HG02981 (cell line): Measurements from ENCODE around the gene PEX3.
"Not testable (repeated sequence)": the region's sequence is repeated elsewhere in the genome, so short reads cannot be mapped to it uniquely, and the experiment has no call there.

Source experiments
- ATAC-seq: cut with Tn5 transposase; IDR thresholded peaks from one replicate; pipeline ENCODE4 v1.9.1; 2021; ENCODE audit warnings: mild to moderate bottlenecking, moderate library complexity; ENCODE audit not compliant: unreplicated experiment

Gene PEX3

GRCh38 chr6:143447865-143448264, 2.7 kb upstream of the PEX3 start:
- ATAC-seq = not testable (repeated sequence)

- no peak for ATAC-seq
Measured at GRCh38 chr6:143449082-143449713, 1.4 kb upstream of the PEX3 start.

GRCh38 chr6:143449714-143450452, 722 bp upstream of the PEX3 start:
- ATAC-seq = peak; percentile 0

GRCh38 chr6:143451531-143451930, 926 bp downstream of the PEX3 start:
- ATAC-seq = no peak

- no peak for ATAC-seq
Measured at GRCh38 chr6:143457563-143458359, 7.2 kb downstream of the PEX3 start.

GRCh38 chr6:143465546-143465945, 14.9 kb downstream of the PEX3 start:
- ATAC-seq = no peak

GRCh38 chr6:143468026-143468425, 17.4 kb downstream of the PEX3 start:
- no peak for ATAC-seq

- ATAC-seq = not testable (repeated sequence)
Measured at GRCh38 chr6:143468823-143469222, 18.2 kb downstream of the PEX3 start.

GRCh38 chr6:143471822-143472221, 21.2 kb downstream of the PEX3 start:
- ATAC-seq = no peak

- ATAC-seq = no peak
Measured at GRCh38 chr6:143476545-143476944, 25.9 kb downstream of the PEX3 start.

- ATAC-seq = no peak
Measured at GRCh38 chr6:143478479-143479062, 28.0 kb downstream of the PEX3 start.

- no peak for ATAC-seq
Measured at GRCh38 chr6:143482593-143482992, 32.0 kb downstream of the PEX3 start.

GRCh38 chr6:143485967-143486366, 35.4 kb downstream of the PEX3 start:
- no peak for ATAC-seq

GRCh38 chr6:143486752-143487151, 36.1 kb downstream of the PEX3 start:
- ATAC-seq = no peak

- no peak for ATAC-seq
Measured at GRCh38 chr6:143490244-143490643, 39.6 kb downstream of the PEX3 start.

GRCh38 chr6:143490775-143491174, 40.2 kb downstream of the PEX3 start:
- ATAC-seq = no peak

GRCh38 chr6:143496974-143497373, 46.4 kb downstream of the PEX3 start:
- ATAC-seq = no peak

GRCh38 chr6:143498428-143498827, 47.8 kb downstream of the PEX3 start:
- ATAC-seq = no peak

GRCh38 chr6:143501851-143502250, 51.2 kb downstream of the PEX3 start:
- no peak for ATAC-seq

GRCh38 chr6:143504369-143504768, 53.8 kb downstream of the PEX3 start:
- no peak for ATAC-seq

- no peak for ATAC-seq
Measured at GRCh38 chr6:143505111-143505510, 54.5 kb downstream of the PEX3 start.
